AG10803 (cell line): ENCODE results near the gene CAVIN1.
"Not testable (repeated sequence)": the region's sequence is repeated elsewhere in the genome, so short reads cannot be mapped to it uniquely, and the experiment has no call there.

Source experiments
- DNase-seq: peaks from one replicate; pipeline ENCODE4 v3.0.0; 2010; ENCODE audit warnings: low read depth
- H3K4me3 ChIP-seq: 2 replicates; pipeline ENCODE4 v1.5.1; 2011; ENCODE audit warnings: mild to moderate bottlenecking, low read length, control low read depth
- TF ChIP-seq, protein P1 (sequence below): conservative IDR thresholded peaks from 2 replicates; pipeline ENCODE4 v1.5.1; 2011; ENCODE audit warnings: mild to moderate bottlenecking, low read length, control low read depth, inconsistent platforms

CAVIN1 gene

DNA sequence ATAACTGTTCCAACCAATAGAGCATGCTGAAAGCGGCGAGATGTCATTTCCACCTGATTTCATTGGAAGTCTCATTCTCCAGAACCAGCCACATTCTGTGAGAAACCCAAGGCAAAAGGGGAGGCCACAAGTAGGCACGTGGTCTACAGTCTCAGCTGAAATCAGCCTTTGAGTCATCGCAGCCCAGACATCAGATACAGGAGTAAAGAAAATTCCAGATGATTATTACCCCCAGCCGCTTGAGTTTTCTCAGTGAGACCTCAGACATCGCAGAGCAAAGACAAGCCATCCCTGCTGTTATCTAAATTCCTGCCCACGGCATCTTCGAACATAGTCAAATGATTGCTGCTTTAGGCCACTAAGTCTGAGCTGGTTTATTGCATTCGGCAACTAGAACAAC, 57.9 kb downstream of the CAVIN1 start:
- no peak overlapping the region for H3K4me3 ChIP-seq
- peak; percentile 58 for DNase-seq
- TF ChIP-seq, protein P1, sequence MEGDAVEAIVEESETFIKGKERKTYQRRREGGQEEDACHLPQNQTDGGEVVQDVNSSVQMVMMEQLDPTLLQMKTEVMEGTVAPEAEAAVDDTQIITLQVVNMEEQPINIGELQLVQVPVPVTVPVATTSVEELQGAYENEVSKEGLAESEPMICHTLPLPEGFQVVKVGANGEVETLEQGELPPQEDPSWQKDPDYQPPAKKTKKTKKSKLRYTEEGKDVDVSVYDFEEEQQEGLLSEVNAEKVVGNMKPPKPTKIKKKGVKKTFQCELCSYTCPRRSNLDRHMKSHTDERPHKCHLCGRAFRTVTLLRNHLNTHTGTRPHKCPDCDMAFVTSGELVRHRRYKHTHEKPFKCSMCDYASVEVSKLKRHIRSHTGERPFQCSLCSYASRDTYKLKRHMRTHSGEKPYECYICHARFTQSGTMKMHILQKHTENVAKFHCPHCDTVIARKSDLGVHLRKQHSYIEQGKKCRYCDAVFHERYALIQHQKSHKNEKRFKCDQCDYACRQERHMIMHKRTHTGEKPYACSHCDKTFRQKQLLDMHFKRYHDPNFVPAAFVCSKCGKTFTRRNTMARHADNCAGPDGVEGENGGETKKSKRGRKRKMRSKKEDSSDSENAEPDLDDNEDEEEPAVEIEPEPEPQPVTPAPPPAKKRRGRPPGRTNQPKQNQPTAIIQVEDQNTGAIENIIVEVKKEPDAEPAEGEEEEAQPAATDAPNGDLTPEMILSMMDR, result no peak

DNA sequence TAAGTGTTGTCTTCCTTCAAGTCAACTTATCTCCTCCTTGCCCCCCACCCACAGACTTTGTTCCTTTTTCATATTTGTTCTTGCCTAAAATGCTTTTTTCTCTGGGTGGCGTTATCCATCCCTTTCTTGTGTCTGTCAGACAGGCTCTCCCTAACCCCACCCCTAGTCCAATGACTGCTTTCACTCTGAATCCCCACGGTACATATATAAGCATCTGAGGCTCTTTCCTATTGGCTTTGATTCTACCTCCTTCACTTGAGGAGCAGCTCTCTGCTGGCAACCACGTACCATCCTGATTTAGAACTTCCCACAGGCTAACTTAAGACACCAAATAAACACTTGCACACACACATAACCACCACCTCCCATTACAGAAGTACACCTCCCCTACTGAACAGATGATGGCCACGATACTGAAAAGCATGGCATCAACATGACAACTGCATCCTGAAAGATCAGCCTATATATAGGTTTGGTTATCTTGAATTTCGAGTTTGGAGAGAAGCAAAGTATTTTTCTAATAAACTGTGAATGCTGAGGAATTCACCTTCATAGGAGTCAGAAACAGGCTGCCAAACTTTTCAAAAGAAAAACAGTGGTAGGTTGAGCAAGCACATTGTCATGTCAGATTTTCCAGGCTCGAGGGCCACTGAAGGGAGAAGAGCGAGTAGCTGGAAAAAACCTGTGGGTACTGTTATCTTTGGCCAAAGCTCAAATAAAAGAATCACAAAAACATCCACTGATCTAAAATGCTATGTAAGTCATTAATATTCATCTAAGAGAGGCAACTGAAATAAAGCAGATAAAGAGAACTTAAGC, 59.1 kb downstream of the CAVIN1 start:
- H3K4me3 ChIP-seq, result no peak overlapping the region
- no peak for DNase-seq
- TF ChIP-seq, protein P1, result no peak

DNA sequence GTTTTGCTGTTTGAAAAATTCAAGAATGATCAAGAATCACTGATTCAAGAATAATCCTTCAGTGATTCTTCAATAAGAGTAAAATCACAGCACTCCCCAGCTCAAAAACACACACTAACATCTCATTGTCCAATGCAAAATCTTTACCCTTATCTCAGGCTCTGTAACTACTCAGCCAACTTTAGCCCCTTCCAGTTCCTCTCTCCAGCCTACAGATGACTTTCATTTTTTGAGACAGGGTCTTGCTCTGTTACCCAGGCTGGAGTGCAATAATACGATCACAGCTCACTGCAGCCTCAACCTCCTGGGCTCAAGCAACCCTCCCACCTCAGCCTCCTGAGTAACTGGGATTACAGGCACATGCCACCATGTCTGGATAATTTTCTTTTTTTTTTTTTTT, 59.8 kb downstream of the CAVIN1 start:
- no peak overlapping the region for H3K4me3 ChIP-seq
- DNase-seq, result no peak
- TF ChIP-seq, protein P1, result no peak

DNA sequence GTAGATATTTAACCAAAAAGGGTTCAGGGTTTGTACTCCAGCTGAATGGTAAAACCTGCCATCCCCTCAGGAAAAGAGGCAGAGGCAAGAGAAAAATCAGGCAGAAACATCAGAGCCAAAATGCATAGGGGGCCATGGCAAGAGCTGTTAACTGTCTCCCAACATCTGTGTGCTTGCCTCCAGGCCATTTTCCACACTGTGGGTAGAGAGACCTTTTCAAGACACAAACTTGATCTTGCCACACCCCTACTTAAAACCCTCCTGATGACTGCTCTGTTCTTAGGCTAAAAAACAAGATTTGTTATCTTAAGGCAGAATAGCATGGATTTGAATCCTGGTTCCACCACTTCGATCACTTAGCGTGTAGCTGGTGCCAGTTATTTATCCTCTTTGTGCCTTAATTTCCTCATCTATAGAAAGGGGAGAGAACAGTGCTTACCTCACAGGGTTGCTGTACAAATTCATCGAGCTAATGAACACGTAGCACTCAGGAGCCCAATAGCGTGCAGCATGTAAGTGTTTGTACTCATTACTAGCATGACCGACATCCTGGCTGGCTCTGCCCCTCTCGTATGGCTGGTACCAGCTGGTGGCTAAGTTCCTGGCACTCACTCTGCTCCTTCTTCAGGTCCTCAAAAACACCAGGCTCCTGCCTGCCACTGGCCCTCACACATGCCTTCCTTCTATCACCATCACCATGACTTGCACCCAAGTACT, 60.7 kb downstream of the CAVIN1 start:
- DNase-seq, result no peak
- H3K4me3 ChIP-seq, result no peak overlapping the region
- TF ChIP-seq, protein P1, result no peak

DNA sequence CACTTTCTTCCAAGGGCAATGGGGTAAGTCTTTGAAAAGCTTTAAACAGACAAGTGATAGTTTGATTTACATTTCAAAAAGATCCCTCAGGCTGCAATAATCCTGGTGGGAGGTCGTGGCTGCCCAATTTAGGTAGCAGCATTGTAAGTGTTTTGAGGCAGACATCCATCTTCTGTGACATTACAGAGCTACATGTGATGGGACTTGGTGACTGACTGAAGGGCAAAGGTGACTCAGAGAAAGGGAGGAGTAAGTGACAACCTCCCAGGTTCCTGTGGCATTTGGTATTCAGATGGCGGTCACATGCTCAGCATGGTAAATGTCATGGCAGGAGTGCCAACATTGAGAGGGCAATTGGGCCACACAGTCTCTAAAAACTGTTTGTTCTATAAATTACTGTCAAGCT, 61.3 kb downstream of the CAVIN1 start:
- H3K4me3 ChIP-seq, result no peak overlapping the region
- no peak for DNase-seq
- TF ChIP-seq, protein P1, result no peak

DNA sequence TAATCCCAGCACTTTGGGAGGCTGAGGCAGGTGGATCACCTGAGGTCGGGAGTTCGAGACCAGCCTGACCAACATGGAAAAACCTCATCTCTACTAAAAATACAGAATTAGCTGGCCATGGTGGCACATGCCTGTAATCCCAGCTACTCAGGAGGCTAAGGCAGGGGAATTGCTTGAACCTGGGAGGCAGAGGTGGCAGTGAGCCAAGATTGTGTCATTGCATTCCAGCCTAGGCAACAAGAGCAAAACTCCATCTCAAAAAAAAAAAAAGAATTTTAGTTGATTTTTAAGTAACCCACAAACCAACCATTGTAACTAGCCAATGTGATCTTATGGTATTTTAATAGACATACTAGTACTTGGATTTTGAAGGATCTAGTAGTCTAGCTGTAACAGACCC, 62.7 kb downstream of the CAVIN1 start:
- DNase-seq, result peak; percentile 74
- not testable (repeated sequence) for H3K4me3 ChIP-seq

DNA sequence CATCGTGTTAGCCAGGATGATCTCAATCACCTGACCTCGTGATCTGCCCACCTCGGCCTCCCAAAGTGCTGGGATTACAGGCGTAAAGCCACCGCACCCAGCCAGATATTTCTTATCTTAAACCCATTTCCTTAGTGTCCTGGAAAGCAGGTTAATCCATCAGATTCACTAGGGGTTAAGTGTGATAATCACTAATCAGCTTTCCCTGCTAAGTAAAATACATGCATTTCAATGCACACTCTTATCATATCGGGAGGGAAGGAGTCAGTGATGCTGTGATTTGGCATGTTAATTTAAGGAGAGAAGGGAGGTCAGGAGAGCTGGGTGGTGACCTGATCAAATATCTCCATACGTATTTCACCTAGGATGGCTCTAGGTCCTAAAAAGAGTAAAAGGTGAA, 63.9 kb downstream of the CAVIN1 start:
- H3K4me3 ChIP-seq, result no peak overlapping the region
- TF ChIP-seq, protein P1, result no peak
- DNase-seq, result no peak
